Upper lobe of left lung (tissue), 6 donors: ENCODE results near the gene SCG3. TPM values are rescaled to one million over a fixed set of nuclear protein-coding genes. Genes with fewer than 3 reads are reported as not detected.

ENCODE experiments used
- ATAC-seq, 2 donors: fragments of 200-7000 bp; cut with Tn5 transposase; one replicate each; pipeline ENCODE4 v1.9.1; 2022; ENCODE audit warnings: mild to moderate bottlenecking in 2 of 2, moderate library complexity in 2 of 2; ENCODE audit not compliant: low FRiP score in 2 of 2
- DNase-seq, 2 donors: peaks; one replicate each; pipeline ENCODE4 v3.0.0-alpha.2; 2019 to 2020
- H3K27ac ChIP-seq, 4 donors: fragments of 200-600 bp; sonication (generic); one replicate each; pipeline ENCODE4 v1.5.1; 2016 to 2019
- H3K27me3 ChIP-seq, 4 donors: fragments of 200-600 bp; sonication (generic); one replicate each; pipeline ENCODE4 v1.5.1; 2017 to 2019
- H3K36me3 ChIP-seq, 4 donors: fragments of 200-600 bp; sonication (generic); one replicate each; pipeline ENCODE4 v1.5.1; 2016 to 2019
- H3K4me1 ChIP-seq, 4 donors: fragments of 200-600 bp; sonication (generic); one replicate each; pipeline ENCODE4 v1.5.1; 2018 to 2019
- H3K4me3 ChIP-seq, 4 donors: fragments of 200-600 bp; sonication (generic); one replicate each; pipeline ENCODE4 v1.5.1; 2017 to 2019; ENCODE audit warnings: mild to moderate bottlenecking in 2 of 4, moderate library complexity in 1 of 4
- H3K9me3 ChIP-seq, 4 donors: fragments of 200-600 bp; sonication (generic); one replicate each; pipeline ENCODE4 v1.5.1; 2018 to 2019
- EP300 ChIP-seq, 4 donors: sonication (generic); formaldehyde crosslinking; IDR thresholded peaks; one replicate each; pipeline ENCODE4 v1.5.1; 2017; ENCODE audit warnings: antibody characterized with exemption in 4 of 4, control low read depth in 2 of 4
- POLR2A ChIP-seq, 4 donors: fragments of 450-650 bp; IDR thresholded peaks; one replicate each; pipeline ENCODE4 v1.5.1; 2016 to 2017; ENCODE audit warnings: antibody characterized with exemption in 4 of 4, mild to moderate bottlenecking in 2 of 4
- POLR2AphosphoS5 ChIP-seq, 2 donors: sonication (generic); formaldehyde crosslinking; IDR thresholded peaks; one replicate each; pipeline ENCODE4 v1.5.1; 2017; ENCODE audit warnings: antibody characterized with exemption in 2 of 2
- WGBS, 2 donors: methylation state at CpG; one replicate each; pipeline ENCODE4 v1.1.5; 2017 to 2018; 5-methylcytosine and 5-hydroxymethylcytosine counted together
- total RNA-seq, 6 donors: library from RNA; depleted of rRNA in 4 of 6; stranded (reverse); fragments of >200 nt in 4 of 6; gene quantifications; one replicate each; pipeline versions ENCODE4 v1.1.0 to v1.2.1, GENCODE V29; 2016 to 2021
- TF ChIP-seq, protein P1 (sequence below), 6 experiments: fragments of 450-650 bp in 4 of 6; fragments of 200-600 bp in 2 of 6; sonication (generic) in 2 of 6; IDR thresholded peaks; one replicate each; pipeline ENCODE4 v1.5.1; 2016 to 2019; ENCODE audit warnings: antibody characterized with exemption in 6 of 6
- donor health status: DM: no; HTN: no; CAD: no; lungs with moderate emphysema.
- donor health status: DM: no; HTN: yes; CAD: no; lungs with severe emphysema.

Gene SCG3
- total RNA-seq, 6 donors from 2014 or later: 0.14 to 0.40 (median 0.27) TPM; not detected in 2

DNA sequence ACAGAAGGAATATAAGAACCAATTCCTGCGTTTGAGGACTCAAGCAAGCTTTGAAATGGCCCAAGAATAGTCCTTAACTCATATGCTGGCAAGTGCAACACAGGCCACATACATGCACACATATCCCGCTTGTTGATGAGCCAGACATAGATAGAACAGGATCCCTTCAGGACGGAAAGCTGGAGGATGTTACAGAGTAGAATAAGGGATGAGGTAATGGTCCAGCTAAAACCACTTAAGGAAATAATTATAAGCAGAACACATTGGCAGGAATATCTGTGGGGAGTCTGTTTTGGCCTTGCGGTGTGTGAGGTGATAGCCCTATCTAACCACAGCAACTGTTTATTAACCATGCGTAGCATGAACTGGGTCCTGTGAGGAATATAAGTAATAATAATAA, 25.0 kb downstream of the SCG3 start:
- no peak overlapping the region for H3K27ac ChIP-seq
- H3K36me3 ChIP-seq: no peaks in the 10 kb centered on the region
- H3K4me3 ChIP-seq: no peak overlapping the region
- TF ChIP-seq POLR2A (IDR thresholded peaks at IDR 0.05): no peak
- TF ChIP-seq, protein P1, sequence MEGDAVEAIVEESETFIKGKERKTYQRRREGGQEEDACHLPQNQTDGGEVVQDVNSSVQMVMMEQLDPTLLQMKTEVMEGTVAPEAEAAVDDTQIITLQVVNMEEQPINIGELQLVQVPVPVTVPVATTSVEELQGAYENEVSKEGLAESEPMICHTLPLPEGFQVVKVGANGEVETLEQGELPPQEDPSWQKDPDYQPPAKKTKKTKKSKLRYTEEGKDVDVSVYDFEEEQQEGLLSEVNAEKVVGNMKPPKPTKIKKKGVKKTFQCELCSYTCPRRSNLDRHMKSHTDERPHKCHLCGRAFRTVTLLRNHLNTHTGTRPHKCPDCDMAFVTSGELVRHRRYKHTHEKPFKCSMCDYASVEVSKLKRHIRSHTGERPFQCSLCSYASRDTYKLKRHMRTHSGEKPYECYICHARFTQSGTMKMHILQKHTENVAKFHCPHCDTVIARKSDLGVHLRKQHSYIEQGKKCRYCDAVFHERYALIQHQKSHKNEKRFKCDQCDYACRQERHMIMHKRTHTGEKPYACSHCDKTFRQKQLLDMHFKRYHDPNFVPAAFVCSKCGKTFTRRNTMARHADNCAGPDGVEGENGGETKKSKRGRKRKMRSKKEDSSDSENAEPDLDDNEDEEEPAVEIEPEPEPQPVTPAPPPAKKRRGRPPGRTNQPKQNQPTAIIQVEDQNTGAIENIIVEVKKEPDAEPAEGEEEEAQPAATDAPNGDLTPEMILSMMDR (IDR thresholded peaks at IDR 0.05): no peak
- DNase-seq (no peak), ATAC-seq (peak in 1 of 2 donors; percentile 90)
- H3K4me1 ChIP-seq: no peaks in the 10 kb centered on the region
- no peaks in the 10 kb centered on the region for H3K9me3 ChIP-seq
- H3K27me3 ChIP-seq: no peaks in the 10 kb centered on the region
- 72 to 91% methylated on average over 5 of the region's 5 CpGs for WGBS, 2 donors

DNA sequence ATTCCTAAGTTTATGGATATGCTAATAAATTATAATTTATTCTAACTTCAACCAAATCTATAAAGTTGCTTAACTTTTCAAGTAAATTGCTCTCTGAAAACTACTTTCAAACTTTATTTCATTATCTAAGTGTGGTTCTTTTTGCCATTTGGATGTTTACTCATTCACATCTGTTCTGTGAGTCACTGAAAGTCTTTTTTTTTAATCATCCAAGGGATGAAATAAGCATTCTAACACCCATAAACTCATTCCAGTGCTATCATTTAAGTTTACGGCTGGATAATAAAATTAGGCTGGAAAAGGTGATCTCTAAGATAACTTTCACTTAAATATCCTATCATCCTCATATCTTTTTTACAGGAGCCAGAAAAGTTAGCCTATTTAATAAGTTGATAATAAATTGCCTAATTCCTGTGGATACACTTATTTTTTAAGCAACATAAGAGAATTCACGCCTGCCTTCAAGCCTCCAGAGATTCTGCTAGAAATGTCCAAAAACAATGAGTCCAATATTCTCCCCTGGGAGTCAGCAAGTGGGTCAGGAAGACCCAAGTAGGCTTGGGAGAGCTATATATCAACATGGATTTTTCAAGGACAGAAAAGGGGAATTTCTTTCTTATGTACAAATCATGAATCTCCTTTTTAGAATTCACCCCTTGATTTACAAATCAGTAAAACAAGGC, 25.8 kb downstream of the SCG3 start:
- DNase-seq (no peak), ATAC-seq (peak in 1 of 2 donors; percentile 67)
- TF ChIP-seq EP300 (IDR thresholded peaks at IDR 0.05): no peak
- TF ChIP-seq, protein P1 (IDR thresholded peaks at IDR 0.05): no peak
- TF ChIP-seq POLR2AphosphoS5 (IDR thresholded peaks at IDR 0.05): no peak
- TF ChIP-seq POLR2A (IDR thresholded peaks at IDR 0.05): no peak
- Histone ChIP-seq H3K4me3 (no peak overlapping the region), H3K36me3 (no peaks in the 10 kb centered on the region), H3K27me3 (no peaks in the 10 kb centered on the region), H3K4me1 (no peaks in the 10 kb centered on the region), H3K27ac (no peak overlapping the region), H3K9me3 (no peaks in the 10 kb centered on the region)
- 92 to 97% methylated on average over 2 of the region's 2 CpGs for WGBS, 2 donors

DNA sequence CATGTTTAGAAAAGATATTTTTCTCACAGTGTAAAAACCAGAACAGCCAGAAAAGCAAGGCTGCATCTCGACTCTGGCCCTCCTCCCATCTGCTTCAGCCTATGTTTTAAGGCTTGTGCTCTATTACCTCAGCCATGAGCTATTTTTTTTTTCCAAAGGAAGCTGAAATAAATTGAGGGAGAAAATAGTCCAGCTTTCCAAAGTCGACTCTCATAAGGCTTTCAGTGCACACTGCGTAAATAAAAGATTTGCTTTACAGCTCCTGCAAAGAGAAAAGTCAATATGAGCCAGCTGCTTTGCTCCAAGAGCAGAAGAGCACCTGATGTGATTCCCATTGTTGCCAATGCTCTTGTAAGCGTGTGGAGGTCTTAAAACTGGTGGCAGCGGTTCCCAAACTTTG, 26.7 kb downstream of the SCG3 start:
- TF ChIP-seq, protein P1 (IDR thresholded peaks at IDR 0.05): no peak
- TF ChIP-seq POLR2A (IDR thresholded peaks at IDR 0.05) (no peak), EP300 (IDR thresholded peaks at IDR 0.05) (no peak), POLR2AphosphoS5 (IDR thresholded peaks at IDR 0.05) (no peak)

DNA sequence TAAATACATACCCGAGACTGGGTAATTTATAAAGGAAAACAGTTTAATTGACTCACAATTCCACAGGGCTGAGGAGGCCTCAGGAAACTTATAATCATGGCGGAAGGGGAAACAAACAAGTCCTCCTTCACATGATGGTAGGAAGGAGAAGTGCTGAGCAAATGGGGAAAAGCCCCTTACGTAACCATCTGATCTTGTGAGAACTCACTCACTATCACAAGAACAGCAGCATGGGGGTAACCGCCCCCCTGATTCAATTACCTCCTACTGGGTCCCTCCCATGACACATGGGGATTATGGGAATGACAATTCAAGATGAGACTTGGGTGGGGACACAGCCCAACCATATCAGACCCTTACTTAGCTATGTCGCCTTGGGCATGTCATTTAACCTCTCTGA, 27.7 kb downstream of the SCG3 start:
- ATAC-seq: no peak
- WGBS, 2 donors: 80 to 93% methylated on average over 5 of the region's 5 CpGs
- TF ChIP-seq EP300 (IDR thresholded peaks at IDR 0.05) (no peak), POLR2A (IDR thresholded peaks at IDR 0.05) (no peak), POLR2AphosphoS5 (IDR thresholded peaks at IDR 0.05) (no peak)
- TF ChIP-seq, protein P1 (IDR thresholded peaks at IDR 0.05): no peak

More for the DNA sequence above, 26.7 kb downstream of the SCG3 start:
- 56 to 66% methylated on average over 5 of the region's 5 CpGs for WGBS, 2 donors
- no peaks in the 10 kb centered on the region for H3K27me3 ChIP-seq
- H3K9me3 ChIP-seq: no peaks in the 10 kb centered on the region
- peak in 1 of 2 donors; percentile 52 for ATAC-seq
- H3K36me3 ChIP-seq: no peaks in the 10 kb centered on the region
- no peaks in the 10 kb centered on the region for H3K4me1 ChIP-seq
- no peak for DNase-seq
- no peak overlapping the region for H3K27ac ChIP-seq
- H3K4me3 ChIP-seq: no peak overlapping the region

DNA sequence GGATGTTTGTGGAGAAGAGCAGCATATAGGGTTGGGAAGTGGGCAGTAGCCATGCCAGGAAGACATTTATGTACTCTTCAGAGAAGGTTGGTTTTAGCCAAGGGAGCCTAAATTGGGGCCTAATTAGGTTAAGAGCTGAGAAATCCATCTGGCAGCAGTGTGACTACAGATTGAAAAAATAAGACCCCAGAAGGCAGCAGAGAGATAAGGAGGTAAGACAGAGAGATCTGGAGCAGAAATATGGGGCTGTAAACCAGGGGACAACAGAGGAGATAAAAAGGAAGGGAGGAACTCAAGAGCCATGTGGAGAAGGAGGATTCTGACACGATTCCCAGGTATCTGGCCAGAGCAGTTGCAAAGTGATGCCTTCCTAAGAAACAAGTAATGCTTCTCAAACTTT, 32.9 kb downstream of the SCG3 start:
- Histone ChIP-seq H3K4me3 (no peak overlapping the region), H3K4me1 (no peaks in the 10 kb centered on the region), H3K27ac (no peak overlapping the region), H3K36me3 (no peaks in the 10 kb centered on the region), H3K27me3 (no peaks in the 10 kb centered on the region), H3K9me3 (no peaks in the 10 kb centered on the region)
- ATAC-seq: no peak
- no peak for TF ChIP-seq POLR2AphosphoS5 (IDR thresholded peaks at IDR 0.05)
- TF ChIP-seq POLR2A (IDR thresholded peaks at IDR 0.05): no peak
- TF ChIP-seq EP300 (IDR thresholded peaks at IDR 0.05): no peak
- TF ChIP-seq, protein P1 (IDR thresholded peaks at IDR 0.05): no peak
- WGBS, 2 donors: 80 to 81% methylated on average over 1 of the region's 1 CpG
- DNase-seq: no peak

More for the DNA sequence above, 27.7 kb downstream of the SCG3 start:
- DNase-seq: no peak
- Histone ChIP-seq H3K36me3 (no peaks in the 10 kb centered on the region), H3K27me3 (no peaks in the 10 kb centered on the region), H3K27ac (no peak overlapping the region), H3K4me3 (no peak overlapping the region), H3K9me3 (no peaks in the 10 kb centered on the region), H3K4me1 (no peaks in the 10 kb centered on the region)
